Globus pallidus (tissue), 1 donor: ENCODE data around the gene KIF5A.

Experiments used
- DNase-seq: peaks from one replicate; pipeline ENCODE4 v3.0.0-alpha.2; 2015; ENCODE audit warnings: low spot score

The KIF5A gene

GRCh38 chr12:57632073-57632957 lies 82.5 kb downstream of the KIF5A start:
- no peak for DNase-seq

GRCh38 chr12:57632958-57633840 lies 83.4 kb downstream of the KIF5A start, which contains the start of gene B4GALNT1:
B4GALNT1 (minus strand) TSS chr12:57633201; CDS start chr12:57632132, 1,069 bp downstream.
- no peak for DNase-seq
